K562 (cell line): Measurements from ENCODE around the gene NAV2. TPM values are rescaled to one million over a fixed set of nuclear protein-coding genes. Genes with fewer than 3 reads are reported as not detected.

Experiments
- ATAC-seq: fragments of 200-7000 bp; cut with Tn5 transposase; 3 replicates; pipeline ENCODE4 v1.9.1; 2020; ENCODE audit warnings: moderate library complexity
- BruUV-seq: library from RNA; stranded (reverse); fragments of 400-500 nt; replicated peaks from 2 replicates; lab custom pipeline; 2021; lab: Mats Ljungman, UMichigan
- CTCF ChIA-PET: fragments of 300-600 bp; formaldehyde crosslinking; extraction: SDS; loops from one replicate; lab custom pipeline; 2021; ENCODE audit warnings: low intra/inter-chr PET ratio; lab: Yijun Ruan, JAX
- POLR2A ChIA-PET: fragments of 300-600, 350-650 bp; sonication (Branson Sonifier 250); formaldehyde crosslinking; extraction: SDS; loops from one replicate; lab custom pipeline; 2021; ENCODE audit warnings: antibody characterized with exemption, inconsistent platforms; lab: Yijun Ruan, JAX
- DNase-seq, 4 experiments: peaks; one replicate each; pipeline versions ENCODE4 v3.0.0 to v3.0.0-alpha.2; 2011 to 2018; ENCODE audit warnings: low spot score in 3 of 4, mixed read lengths in 3 of 4; ENCODE audit errors: extremely low read depth in 1 of 4
- FAIRE-seq: peaks from 2 replicates; lab custom pipeline; 2011; peaks lifted over from hg19 to GRCh38; lab: Jason Lieb, UNC
- H2AFZ ChIP-seq: 2 replicates; pipeline ENCODE4 v1.6.0; 2011; ENCODE audit warnings: low read depth, low read length, control low read depth, inconsistent platforms
- H3K27ac ChIP-seq: fragments of 200-600 bp; 3 replicates; pipeline ENCODE4 v1.8.0; 2011; ENCODE audit warnings: low read depth, mild to moderate bottlenecking, control low read depth, inconsistent platforms, low read length, moderate library complexity, mixed read lengths; ENCODE audit errors: extremely low read depth
- H3K27me3 ChIP-seq, 2 experiments: fragments of 300-600 bp in 1 of 2; 2 replicates in 1 of 2; 3 replicates in 1 of 2; pipeline versions ENCODE4 v1.6.0 to v1.8.0; 2011; ENCODE audit warnings: inconsistent platforms in 2 of 2, low read length in 2 of 2, mild to moderate bottlenecking in 1 of 2, mixed read lengths in 1 of 2, moderate library complexity in 1 of 2; ENCODE audit not compliant: control insufficient read depth in 2 of 2, insufficient read depth in 2 of 2
- H3K36me3 ChIP-seq: fragments of 300-600 bp; 3 replicates; pipeline ENCODE4 v1.8.0; 2011; ENCODE audit warnings: mild to moderate bottlenecking, low read length, inconsistent platforms; ENCODE audit not compliant: control insufficient read depth, insufficient read depth
- H3K4me1 ChIP-seq, 2 experiments: fragments of 200-600 bp in 1 of 2; replicated peaks in 1 of 2; 2 replicates in 1 of 2; 3 replicates in 1 of 2; pipeline versions ENCODE4 v1.5.1 to v1.8.0; 2011; ENCODE audit warnings: inconsistent platforms in 2 of 2, low read length in 2 of 2, mild to moderate bottlenecking in 1 of 2, mixed read lengths in 1 of 2, moderate library complexity in 1 of 2; ENCODE audit not compliant: control insufficient read depth in 2 of 2, insufficient read depth in 2 of 2
- H3K4me2 ChIP-seq: 2 replicates; pipeline ENCODE4 v1.6.1; 2011; ENCODE audit warnings: low read length, control low read depth, inconsistent platforms, mixed read lengths; ENCODE audit not compliant: insufficient read depth
- H3K4me3 ChIP-seq: fragments of 200-600 bp; sonication (generic), shearing (Covaris generic); 2 replicates; pipeline ENCODE4 v1.5.1; 2016; ENCODE audit warnings: control low read depth, inconsistent platforms
- H3K79me2 ChIP-seq: fragments of 200-600 bp; 3 replicates; pipeline ENCODE4 v1.8.0; 2011; ENCODE audit warnings: low read length, inconsistent platforms; ENCODE audit not compliant: control insufficient read depth, insufficient read depth
- H3K9ac ChIP-seq, 2 experiments: 2 replicates each; pipeline versions ENCODE4 v1.6.0 to v1.6.1; 2011; ENCODE audit warnings: low read depth in 2 of 2, low read length in 2 of 2, control low read depth in 1 of 2, inconsistent platforms in 1 of 2, mild to moderate bottlenecking in 1 of 2, mixed read lengths in 1 of 2; ENCODE audit not compliant: insufficient read depth in 1 of 2
- H3K9me1 ChIP-seq: one replicate; pipeline ENCODE4 v1.6.0; 2011; ENCODE audit warnings: inconsistent platforms, mild to moderate bottlenecking, low read length, moderate library complexity; ENCODE audit not compliant: control insufficient read depth, insufficient read depth
- H3K9me3 ChIP-seq: replicated peaks from 2 replicates; pipeline ENCODE4 v1.5.1; 2011; ENCODE audit warnings: low read depth, low read length, inconsistent platforms; ENCODE audit not compliant: control insufficient read depth, insufficient read depth
- H4K20me1 ChIP-seq: replicated peaks from 2 replicates; pipeline ENCODE4 v1.6.1; 2011; ENCODE audit warnings: low read length, inconsistent platforms, mixed read lengths; ENCODE audit not compliant: control insufficient read depth, insufficient read depth
- BHLHE40 ChIP-seq: IDR thresholded peaks from 2 replicates; pipeline ENCODE4 v1.6.1; 2011; ENCODE audit warnings: low read length, improper control_type of control experiment
- CREM ChIP-seq: IDR thresholded peaks from 2 replicates; pipeline ENCODE4 v1.6.1; 2014; ENCODE audit warnings: antibody characterized with exemption, low read depth
- CTBP1 ChIP-seq: fragments of 450-650 bp; IDR thresholded peaks from 2 replicates; pipeline ENCODE4 v1.6.1; 2016; ENCODE audit warnings: borderline replicate concordance
- GABPA ChIP-seq: fragments of 200-800 bp; sonication (Bioruptor generic); conservative IDR thresholded peaks from 2 replicates; pipeline ENCODE4 v1.6.1; 2016; ENCODE audit warnings: low read depth, missing genetic modification characterization, missing compliant biosample characterization
- ILK ChIP-seq: fragments of 450-650 bp; IDR thresholded peaks from 2 replicates; pipeline ENCODE4 v1.6.1; 2016; ENCODE audit warnings: missing genetic modification characterization, low read depth, mild to moderate bottlenecking, missing compliant biosample characterization, moderate library complexity, borderline replicate concordance
- KDM1A ChIP-seq, 2 experiments: fragments of 450-650 bp; IDR thresholded peaks; 2 replicates each; pipeline ENCODE4 v1.6.1; 2016; ENCODE audit warnings: mild to moderate bottlenecking in 2 of 2
- MYNN ChIP-seq, 2 experiments: sonication (generic); formaldehyde crosslinking in 1 of 2; IDR thresholded peaks; 2 replicates each; pipeline versions ENCODE4 v1.5.0 to v1.6.1; 2016 to 2020; ENCODE audit warnings: antibody characterized with exemption in 1 of 2, missing genetic modification reagents in 1 of 2
- NCOA4 ChIP-seq: fragments of 450-650 bp; IDR thresholded peaks from 2 replicates; pipeline ENCODE4 v1.6.1; 2018; ENCODE audit warnings: mild to moderate bottlenecking; ENCODE audit not compliant: partially characterized antibody
- NEUROD1 ChIP-seq: fragments of 150-350 bp; IDR thresholded peaks from 2 replicates; pipeline ENCODE4 v1.6.1; 2014; ENCODE audit warnings: borderline replicate concordance, low read length, low read depth; ENCODE audit not compliant: partially characterized antibody
- PURB ChIP-seq: sonication (generic); formaldehyde crosslinking; IDR thresholded peaks from 2 replicates; pipeline ENCODE4 v1.9.0; 2021; ENCODE audit warnings: low read depth, mild to moderate bottlenecking, missing genetic modification reagents
- RAD21 ChIP-seq, 2 experiments: fragments of 250-450 bp in 1 of 2; fragments of 450-650 bp in 1 of 2; sonication (Bioruptor Pico) in 1 of 2; formaldehyde crosslinking in 1 of 2; IDR thresholded peaks in 1 of 2; conservative IDR thresholded peaks in 1 of 2; 2 replicates each; pipeline versions ENCODE4 v1.4.0 to v1.8.0; 2020 to 2022; ENCODE audit warnings: mild to moderate bottlenecking in 2 of 2, moderate library complexity in 1 of 2
- SP1 ChIP-seq: sonication (generic); formaldehyde crosslinking; IDR thresholded peaks from 2 replicates; pipeline ENCODE4 v1.8.1; 2022; ENCODE audit warnings: mild to moderate bottlenecking, missing genetic modification reagents
- UBTF ChIP-seq, 2 experiments: IDR thresholded peaks; 2 replicates each; pipeline ENCODE4 v1.6.1; 2012; ENCODE audit warnings: improper control_type of control experiment in 2 of 2, low read depth in 2 of 2, low read length in 2 of 2, borderline replicate concordance in 1 of 2
- WGBS: fragments of 100-300 bp; shearing (Covaris generic); methylation state at CpG from one replicate; pipeline ENCODE4 v1.1.6; 2016; ENCODE audit warnings: low coverage, mixed read lengths; ENCODE audit not compliant: insufficient coverage; ENCODE audit errors: missing lambda C conversion rate; 5-methylcytosine and 5-hydroxymethylcytosine counted together
- in situ Hi-C: fragments of 300-500 bp; cut with MboI; formaldehyde crosslinking; loops from 4 replicates; pipeline ENCODE4 v1.15.0; 2018; ENCODE audit warnings: inconsistent platforms, mixed read lengths
- intact Hi-C: fragments of 100-400 bp; cut with micrococcal nuclease; formaldehyde crosslinking; loops from 2 replicates; pipeline ENCODE4 v1.14.2; 2022
- polyA plus RNA-seq, 8 experiments: library from polyadenylated mRNA; depleted of rRNA in 4 of 8; stranded (reverse) in 5 of 8; unstranded in 3 of 8; fragments of >200 nt; fragmentation: Nextera tagmentation in 2 of 8; fragmentation: Illumina TruSeq in 1 of 8; extraction: Ambion mirVana in 2 of 8; extraction: Trizol in 1 of 8; gene quantifications; 2 replicates each; pipeline versions ENCODE4 v1.2.1 to v1.2.3, GENCODE V29; 2011 to 2014; ENCODE audit warnings: inconsistent platforms in 1 of 8, missing spikeins in 1 of 8
- total RNA-seq, 7 experiments: library from RNA; depleted of rRNA in 6 of 7; stranded (reverse); fragments of >200 nt in 6 of 7; fragmentation: Illumina TruSeq in 2 of 7; extraction: Trizol in 2 of 7; gene quantifications; 2 replicates each; pipeline versions ENCODE4 v1.2.1 to v1.2.3, GENCODE V29; 2011 to 2021; ENCODE audit warnings: low replicate concordance in 1 of 7
- TF ChIP-seq, protein P1 (sequence below), 3 experiments: IDR thresholded peaks in 2 of 3; conservative IDR thresholded peaks in 1 of 3; 2 replicates each; pipeline ENCODE4 v1.5.1; 2011 to 2012; ENCODE audit warnings: low read length in 3 of 3, mild to moderate bottlenecking in 3 of 3, control low read depth in 2 of 3, improper control_type of control experiment in 1 of 3, inconsistent platforms in 1 of 3, low read depth in 1 of 3, mixed read lengths in 1 of 3, moderate library complexity in 1 of 3; ENCODE audit not compliant: insufficient read depth in 2 of 3

NAV2 gene
- total and polyA plus RNA-seq, 9 of the 15 experiments (the other 6 are each of a cell fraction or from before 2014, with no cell fraction given) = 0.03 to 0.35 (median 0.05) TPM

- Histone ChIP-seq H3K27ac (no peak overlapping the region), H3K4me2 (no peak overlapping the region), H3K79me2 (no peaks in the 10 kb centered on the region), H3K9me1 (no peaks in the 10 kb centered on the region), H3K27me3 (no peaks in the 10 kb centered on the region), H3K4me3 (no peak overlapping the region), H4K20me1 (no peaks in the 10 kb centered on the region; the same call in 1 of the 2 replicates), H3K4me1 (peaks cover 12 to 14% of the 10 kb centered on the region in 2 experiments), H3K9ac (no peak overlapping the region), H3K9me3 (no peaks in the 10 kb centered on the region), H3K36me3 (no peaks in the 10 kb centered on the region), H2AFZ (peak overlapping the region; percentile 77; the same call in 1 of the 2 replicates)
- in situ Hi-C loops (no loop called here), intact Hi-C loops (loop anchor here (1.0 to 5.0 kb wide), 4 partner anchors 30 to 160 kb away; no protein-coding TSS in a partner anchor)
- WGBS = 0% methylated on average over 8 of the region's 8 CpGs
- ChIA-PET CTCF (interaction anchor here (1.1 to 1.3 kb wide), 2 partner anchors 158 to 160 kb away, joined by 7 to 11 read pairs; no protein-coding TSS in a partner anchor), POLR2A (no interaction called here)
- no TSS peak for BruUV-seq
- peak; percentile 84 for ATAC-seq
- peak; percentile 75 to 91 (median 87) for DNase-seq
- peak; percentile 91 for FAIRE-seq
- TF ChIP-seq BHLHE40 (peak; percentile 69), RAD21 (CRISPR knock-in tag; conservative IDR thresholded peaks at IDR 0.05 in 1 of 2, IDR thresholded peaks at IDR 0.05 in 1 of 2) (peak; percentile 82 to 96), GABPA (tag) (no peak), ILK (no peak), PURB (no peak), SP1 (CRISPR knock-in tag) (peak; percentile 60), UBTF (IDR thresholded peaks at IDR 0.05; ENCODE audit: borderline replicate concordance in 1 of 2, low read depth in 2 of 2, low read length in 2 of 2) (no peak), CTBP1 (peak; percentile 93), KDM1A (IDR thresholded peaks at IDR 0.05) (peak in 1 of 2 experiments; percentile 12; a peak in 1 of 4 replicates), NEUROD1 (no peak), MYNN (IDR thresholded peaks at IDR 0.05) (peak; percentile 60; the same call in 1 of the 2 replicates), MYNN (CRISPR knock-in tag; IDR thresholded peaks at IDR 0.05) (no peak), NCOA4 (no peak), CREM (peak; percentile 53; the same call in 1 of the 2 replicates)
- TF ChIP-seq, protein P1, sequence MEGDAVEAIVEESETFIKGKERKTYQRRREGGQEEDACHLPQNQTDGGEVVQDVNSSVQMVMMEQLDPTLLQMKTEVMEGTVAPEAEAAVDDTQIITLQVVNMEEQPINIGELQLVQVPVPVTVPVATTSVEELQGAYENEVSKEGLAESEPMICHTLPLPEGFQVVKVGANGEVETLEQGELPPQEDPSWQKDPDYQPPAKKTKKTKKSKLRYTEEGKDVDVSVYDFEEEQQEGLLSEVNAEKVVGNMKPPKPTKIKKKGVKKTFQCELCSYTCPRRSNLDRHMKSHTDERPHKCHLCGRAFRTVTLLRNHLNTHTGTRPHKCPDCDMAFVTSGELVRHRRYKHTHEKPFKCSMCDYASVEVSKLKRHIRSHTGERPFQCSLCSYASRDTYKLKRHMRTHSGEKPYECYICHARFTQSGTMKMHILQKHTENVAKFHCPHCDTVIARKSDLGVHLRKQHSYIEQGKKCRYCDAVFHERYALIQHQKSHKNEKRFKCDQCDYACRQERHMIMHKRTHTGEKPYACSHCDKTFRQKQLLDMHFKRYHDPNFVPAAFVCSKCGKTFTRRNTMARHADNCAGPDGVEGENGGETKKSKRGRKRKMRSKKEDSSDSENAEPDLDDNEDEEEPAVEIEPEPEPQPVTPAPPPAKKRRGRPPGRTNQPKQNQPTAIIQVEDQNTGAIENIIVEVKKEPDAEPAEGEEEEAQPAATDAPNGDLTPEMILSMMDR (IDR thresholded peaks at IDR 0.05 in 2 of 3, conservative IDR thresholded peaks at IDR 0.05 in 1 of 3; ENCODE audit: insufficient read depth in 2 of 3, low read depth in 1 of 3, low read length in 3 of 3) = peak; percentile 91 to 95 (median 92)
Measured at GRCh38 chr11:20110908-20111669, 398.5 kb downstream of the NAV2 start.
